Adipose tissue (tissue), 3 donors: ENCODE results near the gene OR8D4. TPM values are rescaled to one million over a fixed set of nuclear protein-coding genes. Genes with fewer than 3 reads are reported as not detected.
"Not testable (repeated sequence)": the region's sequence is repeated elsewhere in the genome, so short reads cannot be mapped to it uniquely, and the experiment has no call there.

Experiments used
- H3K27ac ChIP-seq: one replicate; pipeline ENCODE4 v1.5.1; 2013; ENCODE audit warnings: low read depth, low read length
- WGBS, 3 donors: extraction: QIAGEN DNeasy Blood & Tissue Kit; methylation state at CpG; one replicate each; pipeline ENCODE4 v1.1.7; 2013; 5-methylcytosine and 5-hydroxymethylcytosine counted together
- polyA plus RNA-seq, 3 donors: library from polyadenylated mRNA; stranded (reverse); fragments of 200-250 nt; gene quantifications; one replicate each; pipeline ENCODE4 v1.2.3, GENCODE V29; 2013
- donor health status: healthy with polysubstance abuse.
- donor health status: Bipolar disorder and iron deficiency.
- donor health status: healthy.

Gene OR8D4
- polyA plus RNA-seq = not detected

DNA sequence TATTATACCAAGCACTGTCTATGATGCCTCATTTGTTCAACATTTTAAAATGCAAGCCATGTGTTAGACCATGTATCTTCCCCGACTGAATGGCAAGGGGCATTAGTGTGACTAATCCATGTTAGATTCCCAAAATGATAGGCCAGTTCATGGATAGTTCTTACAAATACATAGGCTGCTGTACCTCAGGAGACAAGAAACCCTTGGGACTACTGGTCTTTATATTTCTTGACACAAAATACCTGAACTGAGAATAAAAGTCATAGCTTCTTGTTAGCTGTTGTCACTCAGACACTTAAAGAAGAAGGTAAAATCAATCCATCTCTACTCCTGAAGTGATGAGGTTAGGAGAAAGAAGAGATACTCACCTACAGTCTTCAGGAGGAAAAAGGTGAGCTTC, at the start of gene OR8D4:
Gene OR8D4, plus strand, starts transcription at position 301 of the 400 bp plus-strand sequence. CDS start 4,265 bp downstream, outside the sequence.
- H3K27ac ChIP-seq = no peak within 1 kb of the TSS
- 92 to 97% (median 95%) methylated on average over 1 of the region's 1 CpG for WGBS, 3 donors

DNA sequence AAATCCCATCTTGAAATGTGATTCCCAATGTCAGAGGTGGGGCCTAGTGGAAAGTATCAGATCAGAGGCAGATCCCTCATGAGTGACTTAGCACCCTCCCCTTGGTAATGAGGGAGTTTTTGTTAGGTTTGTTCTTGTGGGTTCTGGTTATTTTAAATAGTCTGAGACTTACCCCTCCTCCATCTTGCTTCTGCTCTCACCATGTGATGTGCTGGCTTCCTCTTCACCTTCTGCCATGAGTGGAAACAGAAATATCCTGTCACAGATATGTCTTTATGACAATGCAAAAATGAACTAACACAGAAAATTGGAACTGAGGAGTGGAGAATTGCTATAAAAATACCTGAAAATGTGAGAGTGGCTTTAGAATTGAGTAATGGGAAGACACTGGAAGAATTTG, 49.6 kb upstream of the OR8D4 start:
- no peak overlapping the region for H3K27ac ChIP-seq

DNA sequence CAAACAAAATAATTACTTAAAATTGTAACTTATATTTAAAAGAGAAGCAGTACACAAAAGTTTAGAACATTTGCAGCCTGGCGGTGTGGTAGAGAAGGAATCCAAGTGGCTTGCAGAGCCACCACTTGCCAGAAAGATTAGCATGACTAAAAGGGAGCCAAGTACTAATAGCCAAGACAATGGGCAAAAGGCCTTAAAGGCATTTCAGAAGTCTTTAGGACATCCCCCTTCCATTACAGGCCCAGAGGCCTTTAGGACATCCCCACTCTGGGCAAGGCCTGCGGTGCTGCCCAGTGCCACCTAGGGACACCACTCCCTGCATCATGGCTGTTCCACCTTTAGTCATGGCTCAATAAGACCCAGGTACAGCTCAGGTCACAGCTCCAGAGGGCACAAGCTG, 48.9 kb upstream of the OR8D4 start:
- H3K27ac ChIP-seq = no peak overlapping the region
- 90 to 95% (median 95%) methylated on average over 2 of the region's 2 CpGs for WGBS, 3 donors

DNA sequence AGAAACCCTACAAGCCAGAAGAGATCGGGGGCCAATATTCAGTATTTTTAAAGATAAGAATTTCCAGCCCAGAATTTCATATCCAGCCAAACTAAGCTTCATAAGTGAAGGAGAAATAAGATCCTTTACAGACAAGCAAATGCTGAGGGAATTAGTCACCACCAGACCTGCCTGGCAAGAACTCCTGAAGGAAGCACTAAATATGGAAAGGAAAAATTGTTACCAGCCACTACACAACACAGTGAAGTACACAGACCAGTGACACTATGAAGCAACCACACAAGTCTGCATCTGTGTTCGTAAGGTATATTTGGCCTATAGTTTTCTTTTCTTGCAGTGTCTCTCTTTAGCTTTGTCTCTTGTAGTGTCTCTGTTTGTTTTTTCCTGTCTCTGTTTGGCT, 45.5 kb upstream of the OR8D4 start:
- 88 to 89% (median 89%) methylated on average over 2 of the region's 2 CpGs for WGBS, 3 donors
- H3K27ac ChIP-seq = no peak overlapping the region

DNA sequence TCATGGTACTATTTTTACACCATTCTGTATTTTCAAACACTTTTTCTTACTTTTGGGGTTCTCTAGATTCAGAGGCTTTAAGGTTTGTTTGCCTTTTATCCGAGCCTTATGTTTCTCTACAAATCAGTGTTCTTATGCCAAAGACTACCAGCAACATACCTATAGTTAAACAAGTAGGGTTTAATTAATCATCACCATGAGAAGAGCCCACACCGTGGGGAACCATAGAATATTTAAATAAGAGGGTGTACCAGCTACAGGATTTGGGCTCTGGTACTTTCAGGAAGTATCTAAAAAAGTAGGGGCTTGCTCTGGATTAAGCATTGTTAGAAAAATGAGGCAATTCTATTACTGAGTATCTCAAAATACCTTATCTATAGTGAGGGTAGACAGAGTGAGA, 42.2 kb upstream of the OR8D4 start:
- WGBS, 3 donors = 50 to 64% (median 52%) methylated on average over 2 of the region's 2 CpGs
- no peak overlapping the region for H3K27ac ChIP-seq

DNA sequence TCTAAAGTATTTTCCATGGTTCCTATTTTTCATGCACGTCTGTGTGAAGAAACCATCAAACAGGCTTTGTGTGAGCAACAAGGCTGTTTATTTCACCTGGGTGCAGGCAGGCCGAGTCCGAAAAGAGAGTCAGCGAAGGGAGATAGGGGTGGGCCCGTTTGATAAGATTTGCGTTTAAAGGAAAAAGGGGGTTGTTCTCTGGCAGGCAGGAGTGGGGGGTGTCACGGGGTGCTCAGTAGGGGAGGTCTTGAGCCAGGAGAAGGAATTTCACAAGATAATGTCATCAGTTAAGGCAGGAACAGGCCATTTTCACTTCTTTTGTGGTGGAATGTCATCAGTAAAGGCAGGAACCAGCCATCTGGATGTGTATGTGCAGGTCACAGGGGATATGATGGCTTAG, 36.7 kb upstream of the OR8D4 start:
- WGBS, 3 donors = 28 to 58% (median 45%) methylated on average over 7 of the region's 7 CpGs

DNA sequence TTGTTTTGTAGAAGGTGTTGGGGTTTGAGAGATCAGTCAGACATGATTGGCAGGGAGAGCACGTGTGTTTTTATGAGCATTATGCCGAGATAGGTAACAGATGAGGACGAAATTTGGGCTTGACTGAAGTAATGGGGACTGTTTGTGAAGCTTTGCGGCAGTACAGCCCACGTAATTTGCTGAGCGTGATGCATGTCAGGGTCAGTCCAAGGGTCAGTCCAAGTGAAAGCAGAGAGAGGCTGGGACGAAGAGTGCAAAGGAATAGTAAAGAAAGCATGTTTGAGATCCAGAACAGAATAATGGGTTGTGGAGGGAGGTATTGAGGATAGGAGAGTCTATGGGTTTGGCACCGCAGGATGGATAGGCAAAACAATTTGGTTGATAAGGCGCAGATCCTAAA, 34.2 kb upstream of the OR8D4 start:
- not testable (repeated sequence) for H3K27ac ChIP-seq
- WGBS, 3 donors = 63 to 87% (median 77%) methylated on average over 9 of the region's 9 CpGs

More for the DNA sequence above, 36.7 kb upstream of the OR8D4 start:
- not testable (repeated sequence) for H3K27ac ChIP-seq

DNA sequence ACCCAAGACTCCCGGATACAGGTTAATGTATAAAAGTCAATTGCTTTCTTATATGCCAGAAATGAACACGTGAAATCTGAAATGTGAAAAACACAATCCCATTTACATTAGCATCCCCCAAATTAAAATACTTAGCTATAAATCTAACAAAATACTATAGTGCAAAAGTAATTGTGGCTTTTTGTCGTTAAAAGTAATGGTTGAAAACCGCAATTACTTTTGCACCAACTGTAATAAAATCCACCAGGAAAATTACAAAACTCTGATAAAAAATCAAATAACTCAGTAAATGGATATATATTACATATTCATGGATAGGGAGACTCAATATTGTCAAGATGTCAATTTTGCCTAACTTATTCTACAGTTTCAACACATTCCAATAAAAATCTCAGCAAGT, 21.1 kb upstream of the OR8D4 start:
- 90 to 97% (median 92%) methylated on average over 4 of the region's 4 CpGs for WGBS, 3 donors
- no peak overlapping the region for H3K27ac ChIP-seq

DNA sequence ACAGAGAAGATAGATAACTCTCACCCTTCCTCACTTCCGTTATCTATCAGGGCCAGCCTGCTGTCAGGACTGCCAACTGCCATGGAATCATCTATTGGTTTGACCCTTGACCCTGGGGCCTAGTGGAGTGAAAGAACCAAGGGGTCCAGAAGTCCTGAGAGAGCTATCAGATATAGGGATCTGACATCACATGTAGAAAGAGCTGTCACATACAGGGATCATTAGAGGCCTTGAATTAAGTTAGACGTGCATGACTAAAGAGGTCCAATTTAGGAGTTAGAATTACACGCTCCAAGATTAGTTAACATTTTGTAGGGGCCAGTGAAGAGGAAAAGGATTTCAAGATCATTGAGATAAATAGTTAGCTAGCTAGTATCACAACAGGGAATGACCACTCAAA, 16.4 kb upstream of the OR8D4 start, which contains the start of gene TMEM225:
Gene TMEM225, minus strand, starts transcription at position 101 of the 400 bp plus-strand sequence. CDS start 245 bp downstream, outside the sequence.
- WGBS, 3 donors = 85 to 88% (median 86%) methylated on average over 3 of the region's 3 CpGs
- no peak within 1 kb of the TSS for H3K27ac ChIP-seq

DNA sequence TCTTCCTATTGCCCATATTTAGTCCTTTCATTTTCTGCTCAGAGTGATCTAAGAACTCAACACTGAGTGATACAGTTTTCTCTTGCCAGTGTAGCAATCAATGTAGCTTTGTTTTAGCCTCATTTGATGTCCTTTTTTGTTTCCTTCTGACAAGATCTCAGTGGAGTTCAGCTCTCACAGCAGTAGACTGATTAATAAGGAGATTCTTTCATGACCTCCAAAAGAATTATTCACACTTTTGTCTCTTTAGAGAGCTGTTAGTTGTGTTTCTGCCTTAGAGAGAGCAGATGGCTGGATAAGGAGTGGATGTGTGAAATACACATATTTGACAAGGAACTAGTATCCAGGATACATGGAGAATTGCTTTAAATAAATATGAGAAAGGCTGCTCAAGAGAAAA, 9.9 kb upstream of the OR8D4 start:
- H3K27ac ChIP-seq = no peak overlapping the region

DNA sequence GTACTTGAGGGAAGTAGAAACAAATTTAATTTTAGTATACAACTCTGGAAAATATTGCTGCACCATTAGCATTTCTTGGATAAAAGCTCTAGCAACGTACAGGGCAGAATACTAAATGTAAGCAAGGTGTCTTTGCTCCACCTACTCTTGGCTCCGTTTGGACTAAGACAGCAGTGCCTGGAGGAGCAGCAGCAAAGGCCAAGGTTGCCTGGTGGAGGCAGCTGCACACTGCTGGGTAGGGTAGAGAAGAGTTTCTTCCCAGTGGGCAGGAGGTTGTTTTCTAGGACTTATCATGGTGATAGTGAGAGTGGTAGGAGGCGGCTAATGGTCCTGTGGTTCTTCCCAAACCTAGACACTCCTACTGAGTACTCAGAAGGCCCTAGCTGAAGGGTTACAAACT, 2.2 kb upstream of the OR8D4 start:
- no peak overlapping the region for H3K27ac ChIP-seq
- 47 to 74% (median 70%) methylated on average over 3 of the region's 3 CpGs for WGBS, 3 donors

DNA sequence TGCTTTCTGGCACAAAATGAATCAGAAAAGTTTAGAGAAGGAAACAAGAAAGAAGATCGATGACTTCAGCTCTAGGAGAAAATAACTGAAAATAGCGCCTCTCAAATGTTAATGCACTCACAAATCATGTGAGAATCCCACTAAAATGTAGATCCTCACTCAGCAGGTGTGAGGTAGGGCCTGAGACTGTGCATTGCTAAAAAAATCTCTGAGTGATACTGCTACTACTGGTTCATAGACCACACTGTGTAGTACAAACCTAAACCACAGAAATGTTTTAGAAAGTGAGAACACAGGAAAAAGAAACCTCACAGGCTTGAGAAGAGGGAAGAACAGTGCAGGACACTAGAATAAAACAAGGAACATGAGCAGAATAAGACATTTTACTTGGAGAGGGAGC, 2.0 kb downstream of the OR8D4 start:
- 62 to 82% (median 78%) methylated on average over 2 of the region's 2 CpGs for WGBS, 3 donors
- no peak overlapping the region for H3K27ac ChIP-seq

DNA sequence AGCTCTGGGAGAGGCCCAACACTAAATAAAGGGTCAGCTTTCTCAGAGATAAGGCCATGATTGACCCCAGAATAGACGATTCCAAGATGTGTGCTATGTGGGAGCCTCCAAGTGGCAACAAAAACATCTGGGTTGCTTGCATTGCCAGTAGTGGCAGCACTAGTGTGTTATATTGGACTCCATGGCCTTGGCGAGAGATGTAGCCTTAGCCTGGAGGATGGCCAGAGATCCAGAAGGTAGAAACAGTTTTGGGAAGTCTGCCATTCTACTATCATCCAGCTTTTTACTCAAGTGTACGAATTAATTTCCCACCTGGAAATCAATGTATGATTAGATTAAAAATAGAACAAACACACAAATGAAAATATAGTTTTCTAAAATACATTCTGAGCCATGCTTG, 3.0 kb downstream of the OR8D4 start:
- 36 to 71% (median 67%) methylated on average over 3 of the region's 3 CpGs for WGBS, 3 donors
- H3K27ac ChIP-seq = no peak overlapping the region

DNA sequence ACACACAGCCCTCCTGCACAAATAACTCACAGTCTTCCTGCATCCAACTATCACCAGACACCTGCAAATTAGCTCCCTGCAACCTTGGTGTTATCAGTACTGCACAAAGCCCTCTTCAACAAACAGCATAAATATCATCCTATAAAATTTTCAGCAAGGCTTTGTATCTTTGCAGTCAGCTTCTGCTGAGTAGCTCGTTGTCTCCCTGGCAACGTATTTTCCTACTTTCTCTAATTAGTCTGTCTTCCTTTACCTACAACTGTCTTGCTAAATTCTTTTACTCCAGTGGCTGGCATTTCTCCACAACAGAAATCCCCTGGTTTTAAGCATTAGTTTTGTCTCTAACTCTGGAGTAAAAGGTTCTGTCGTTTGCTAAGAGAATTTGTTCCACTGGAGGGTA, 3.9 kb downstream of the OR8D4 start:
- 53 to 64% (median 60%) methylated on average over 3 of the region's 3 CpGs for WGBS, 3 donors
- H3K27ac ChIP-seq = no peak overlapping the region

DNA sequence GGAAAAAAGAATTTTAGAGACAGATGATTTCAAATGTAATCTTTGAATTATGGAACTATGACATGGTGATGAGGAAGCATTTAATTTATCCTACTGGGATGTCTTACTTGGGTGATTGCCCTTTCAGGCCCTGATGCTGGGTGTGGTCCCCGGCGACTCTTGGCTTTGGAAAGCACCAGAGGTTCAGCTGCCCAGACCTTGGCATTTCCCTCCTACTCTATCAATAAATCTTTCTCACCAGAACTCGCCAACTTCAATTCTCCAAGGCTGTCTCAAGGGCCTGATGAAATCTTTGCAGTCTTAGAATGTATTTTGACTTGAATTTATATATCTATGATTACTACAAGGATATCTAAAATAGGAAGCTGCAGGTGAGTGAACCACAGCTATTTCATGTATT, 19.0 kb downstream of the OR8D4 start:
- no peak overlapping the region for H3K27ac ChIP-seq
- 49 to 59% (median 56%) methylated on average over 3 of the region's 3 CpGs for WGBS, 3 donors

DNA sequence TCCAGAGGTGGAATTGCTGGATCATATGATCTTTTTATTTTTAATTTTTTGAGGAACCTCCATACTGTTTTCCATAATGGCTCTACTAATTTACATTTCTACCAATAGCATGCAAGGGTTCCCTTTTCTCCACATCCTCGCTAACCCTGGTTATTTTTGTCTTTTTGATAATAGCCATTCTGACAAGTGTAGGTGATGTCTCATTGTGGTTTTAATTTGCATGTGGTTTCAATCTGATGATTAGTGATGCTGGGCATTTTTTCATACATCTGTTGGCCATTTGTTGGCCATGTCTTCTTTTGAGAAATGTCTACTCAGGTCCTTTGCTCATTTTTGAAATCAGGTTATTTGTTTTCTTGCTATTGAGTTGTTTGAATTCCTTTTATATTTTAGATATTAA, 22.1 kb downstream of the OR8D4 start:
- 90 to 94% (median 93%) methylated on average over 1 of the region's 1 CpG for WGBS, 3 donors
- no peak overlapping the region for H3K27ac ChIP-seq

DNA sequence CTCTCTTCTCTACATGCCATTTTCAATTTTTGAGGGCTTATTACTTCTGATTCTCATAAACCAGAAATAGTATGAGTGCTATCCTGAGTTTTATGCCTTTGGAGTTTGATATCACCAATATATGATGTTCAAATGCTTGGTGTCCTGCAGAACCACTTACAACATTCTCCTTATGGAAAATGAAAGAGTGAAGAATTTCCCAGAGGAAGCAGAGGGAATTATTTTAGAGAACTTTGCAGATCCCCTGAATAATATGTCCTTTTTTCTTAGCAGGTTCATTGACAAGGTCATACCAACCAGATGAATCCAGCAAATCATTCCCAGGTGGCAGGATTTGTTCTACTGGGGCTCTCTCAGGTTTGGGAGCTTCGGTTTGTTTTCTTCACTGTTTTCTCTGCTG, 37.4 kb downstream of the OR8D4 start, which contains the start of gene OR4D5:
Gene OR4D5, plus strand, starts transcription at position 301 of the 400 bp plus-strand sequence. Its CDS starts 0 bp downstream, at position 301.
- no peak within 1 kb of the TSS for H3K27ac ChIP-seq
- 67 to 92% (median 73%) methylated on average over 1 of the region's 1 CpG for WGBS, 3 donors

DNA sequence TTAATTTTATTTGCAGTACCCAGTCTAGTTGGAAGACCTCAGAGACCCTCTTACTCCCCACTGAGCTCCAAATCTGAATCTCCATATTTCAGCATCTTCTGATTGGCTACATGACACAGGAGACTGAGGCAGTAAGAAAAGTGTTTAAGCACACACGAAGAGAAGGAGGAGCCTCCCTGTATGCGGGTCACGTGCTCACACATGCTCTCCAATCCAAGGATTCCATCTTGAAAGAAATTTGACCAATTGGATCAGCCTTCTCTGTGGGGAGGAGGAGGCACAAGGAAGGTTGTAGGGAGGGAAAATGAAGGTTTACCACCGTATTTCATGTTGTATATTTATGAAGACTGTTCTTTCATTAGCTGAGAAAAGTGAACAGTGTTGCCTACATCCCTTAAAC, 40.4 kb downstream of the OR8D4 start:
- no peak overlapping the region for H3K27ac ChIP-seq
- 83 to 96% (median 87%) methylated on average over 4 of the region's 4 CpGs for WGBS, 3 donors

DNA sequence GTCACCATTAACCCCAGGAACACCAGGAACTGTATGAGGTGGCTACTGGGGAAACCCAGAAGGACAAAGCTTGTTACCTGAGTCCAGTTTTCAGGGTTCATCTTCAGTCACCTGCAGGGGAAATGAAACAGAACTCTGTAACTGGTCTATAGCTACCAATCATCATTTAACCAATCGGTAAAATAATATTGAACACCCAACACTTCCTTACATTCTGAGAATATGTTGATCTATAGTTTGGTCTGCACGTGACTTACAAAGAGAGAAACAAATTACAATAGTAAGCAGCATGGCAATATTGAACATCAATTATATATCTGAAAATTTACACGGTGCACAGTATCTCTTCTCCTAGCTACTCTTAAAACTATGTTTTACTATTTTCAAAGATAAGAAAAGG, 41.8 kb downstream of the OR8D4 start, which contains the start of gene OR6T1:
Gene OR6T1, minus strand, starts transcription at position 101 of the 400 bp plus-strand sequence. Its CDS starts 0 bp downstream, at position 101.
- 85 to 94% (median 93%) methylated on average over 3 of the region's 3 CpGs for WGBS, 3 donors
- no peak within 1 kb of the TSS for H3K27ac ChIP-seq

DNA sequence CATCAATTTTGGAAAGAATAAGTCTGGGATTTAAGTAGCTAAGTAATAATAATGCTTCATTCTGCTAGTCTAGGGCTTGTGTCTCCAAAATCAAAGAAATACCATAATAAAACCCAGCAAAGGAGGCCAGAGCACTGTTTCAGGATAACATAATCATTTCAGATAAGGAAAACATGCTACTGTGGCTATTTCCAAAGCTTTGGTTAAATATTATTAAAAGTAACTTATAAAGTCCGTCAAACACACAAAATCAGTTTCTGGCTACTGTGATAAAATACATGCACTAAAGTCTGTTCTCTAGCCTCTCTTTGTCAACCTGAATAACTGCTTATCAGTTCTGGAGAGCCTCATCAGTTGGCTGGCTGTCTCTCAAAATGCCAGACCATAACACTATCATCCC, 43.2 kb downstream of the OR8D4 start:
- WGBS, 3 donors = 16 to 78% (median 65%) methylated on average over 1 of the region's 1 CpG
- no peak overlapping the region for H3K27ac ChIP-seq

DNA sequence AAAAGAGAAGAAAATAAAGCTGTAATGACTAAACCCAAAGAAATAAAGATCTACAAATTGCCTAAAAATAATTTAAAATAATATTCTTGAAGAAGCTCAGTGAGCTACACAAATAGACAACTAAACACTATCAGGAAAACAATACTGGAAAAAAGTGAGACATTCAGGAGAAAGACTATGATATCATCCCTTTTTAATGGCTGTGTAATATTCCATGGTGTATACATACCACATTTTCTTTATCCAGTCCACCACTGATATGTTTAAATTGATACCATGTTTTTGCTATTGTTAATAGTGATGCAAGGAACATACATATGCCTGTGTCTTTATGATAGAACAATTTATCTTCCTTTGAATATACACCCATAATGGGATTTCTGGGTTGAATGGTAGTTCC, 54.8 kb downstream of the OR8D4 start:
- H3K27ac ChIP-seq = no peak overlapping the region
